SU-DHL-6 (cell line): ENCODE results near the gene ANGPTL2.

Source experiments
- CTCF ChIP-seq: fragments of 200-600 bp; sonication (generic); IDR thresholded peaks from one replicate; pipeline ENCODE4 v1.5.1; 2017; ENCODE audit warnings: antibody characterized with exemption, mild to moderate bottlenecking, low read length, moderate library complexity; ENCODE audit not compliant: insufficient read depth, poor library complexity, severe bottlenecking
- EZH2phosphoT487 ChIP-seq: fragments of 200-600 bp; sonication (generic), shearing (Covaris generic); conservative IDR thresholded peaks from 2 replicates; pipeline ENCODE4 v1.6.1; 2018; ENCODE audit warnings: mild to moderate bottlenecking, antibody characterized with exemption, low read length, moderate library complexity, mixed read lengths

DNA sequence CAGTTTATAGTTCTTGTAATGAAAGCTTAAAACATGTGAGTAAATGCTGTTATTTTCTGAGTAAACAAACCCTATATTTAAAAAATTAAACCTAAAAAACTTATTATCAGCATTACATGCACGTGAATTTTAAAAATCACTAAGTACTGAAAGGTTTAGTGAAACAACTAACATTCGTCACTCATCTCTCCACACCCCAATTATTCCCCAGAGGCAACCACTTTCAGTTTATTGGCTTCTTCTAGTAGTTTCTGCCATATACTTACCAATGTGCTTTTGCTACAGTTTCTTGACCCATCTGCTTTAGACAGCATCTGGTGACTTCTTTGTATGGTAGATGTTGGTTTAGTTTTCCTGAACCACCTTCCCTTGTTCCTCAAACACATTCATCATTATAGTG is 58.1 kb downstream of the ANGPTL2 start:
- TF ChIP-seq CTCF, result no peak
- TF ChIP-seq EZH2phosphoT487, result no peak
